Activated CD8-positive, alpha-beta memory T cell treated with anti-CD3 and anti-CD28 coated beads, Interleukin-2, amount 50 U/mL, for 1 hour (primary cell): ENCODE results near the gene STAB2.

Experiments used
- DNase-seq: peaks from one replicate; pipeline ENCODE4 v3.0.0-alpha.2; 2020; ENCODE audit errors: extremely low read depth

Gene STAB2, protein sequence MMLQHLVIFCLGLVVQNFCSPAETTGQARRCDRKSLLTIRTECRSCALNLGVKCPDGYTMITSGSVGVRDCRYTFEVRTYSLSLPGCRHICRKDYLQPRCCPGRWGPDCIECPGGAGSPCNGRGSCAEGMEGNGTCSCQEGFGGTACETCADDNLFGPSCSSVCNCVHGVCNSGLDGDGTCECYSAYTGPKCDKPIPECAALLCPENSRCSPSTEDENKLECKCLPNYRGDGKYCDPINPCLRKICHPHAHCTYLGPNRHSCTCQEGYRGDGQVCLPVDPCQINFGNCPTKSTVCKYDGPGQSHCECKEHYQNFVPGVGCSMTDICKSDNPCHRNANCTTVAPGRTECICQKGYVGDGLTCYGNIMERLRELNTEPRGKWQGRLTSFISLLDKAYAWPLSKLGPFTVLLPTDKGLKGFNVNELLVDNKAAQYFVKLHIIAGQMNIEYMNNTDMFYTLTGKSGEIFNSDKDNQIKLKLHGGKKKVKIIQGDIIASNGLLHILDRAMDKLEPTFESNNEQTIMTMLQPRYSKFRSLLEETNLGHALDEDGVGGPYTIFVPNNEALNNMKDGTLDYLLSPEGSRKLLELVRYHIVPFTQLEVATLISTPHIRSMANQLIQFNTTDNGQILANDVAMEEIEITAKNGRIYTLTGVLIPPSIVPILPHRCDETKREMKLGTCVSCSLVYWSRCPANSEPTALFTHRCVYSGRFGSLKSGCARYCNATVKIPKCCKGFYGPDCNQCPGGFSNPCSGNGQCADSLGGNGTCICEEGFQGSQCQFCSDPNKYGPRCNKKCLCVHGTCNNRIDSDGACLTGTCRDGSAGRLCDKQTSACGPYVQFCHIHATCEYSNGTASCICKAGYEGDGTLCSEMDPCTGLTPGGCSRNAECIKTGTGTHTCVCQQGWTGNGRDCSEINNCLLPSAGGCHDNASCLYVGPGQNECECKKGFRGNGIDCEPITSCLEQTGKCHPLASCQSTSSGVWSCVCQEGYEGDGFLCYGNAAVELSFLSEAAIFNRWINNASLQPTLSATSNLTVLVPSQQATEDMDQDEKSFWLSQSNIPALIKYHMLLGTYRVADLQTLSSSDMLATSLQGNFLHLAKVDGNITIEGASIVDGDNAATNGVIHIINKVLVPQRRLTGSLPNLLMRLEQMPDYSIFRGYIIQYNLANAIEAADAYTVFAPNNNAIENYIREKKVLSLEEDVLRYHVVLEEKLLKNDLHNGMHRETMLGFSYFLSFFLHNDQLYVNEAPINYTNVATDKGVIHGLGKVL (N-terminal part only)

DNA sequence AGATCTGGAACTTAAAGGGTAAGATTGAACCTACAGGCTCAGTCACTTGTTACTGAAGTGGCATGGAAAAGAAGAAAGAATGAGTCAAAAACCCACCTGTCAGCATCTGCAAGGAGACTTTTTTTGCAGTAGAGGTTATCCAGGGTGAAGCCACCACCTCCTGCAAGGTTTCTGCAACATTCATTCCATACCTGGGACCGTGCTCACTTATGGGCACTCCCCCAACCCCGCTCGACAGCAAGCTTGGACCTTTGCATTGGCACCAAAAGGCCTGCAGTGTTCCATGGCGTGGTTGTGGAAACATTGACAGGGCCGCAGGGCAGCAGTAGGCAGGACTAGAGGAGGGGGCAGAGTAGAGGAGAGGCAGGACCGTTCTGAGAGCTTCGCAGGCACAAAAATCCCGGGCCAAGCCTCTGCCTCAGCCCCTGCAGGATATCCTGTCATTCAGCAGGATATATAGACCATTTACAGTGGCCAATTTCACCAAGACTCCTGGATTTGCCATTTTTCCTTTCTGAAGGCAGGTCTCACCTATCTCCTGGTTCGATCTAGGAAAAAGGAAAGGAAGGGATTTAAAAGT lies at the start of gene STAB2:
Gene STAB2 (plus strand): TSS at position 483 of the 580 bp plus-strand sequence. CDS start 204 bp downstream, outside the sequence.
- no peak for DNase-seq

- DNase-seq: no peak
These were observed 48.7 kb upstream of the STAB2 start for GRCh38 chr12:103538397-103538796.

GRCh38 chr12:103540319-103540718 lies 46.8 kb upstream of the STAB2 start:
- DNase-seq: no peak

DNA sequence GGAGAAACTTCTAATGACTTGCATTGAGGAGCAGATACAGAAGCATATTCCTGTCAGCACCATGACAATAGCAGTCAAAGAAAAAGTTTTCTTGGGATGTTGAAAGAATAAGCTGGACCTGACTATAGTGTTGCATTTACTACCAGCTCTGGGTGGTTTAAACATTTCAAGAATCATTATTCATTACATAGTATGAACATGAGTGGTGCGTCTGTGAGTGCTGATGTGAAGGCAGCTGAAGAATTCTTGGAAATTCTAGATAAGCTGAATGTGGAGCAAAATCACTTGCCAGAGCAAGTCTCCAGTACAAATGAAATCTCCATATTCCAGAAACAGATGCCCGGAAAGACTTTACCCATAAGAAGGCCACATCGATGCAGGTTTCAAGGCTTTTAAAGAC lies 45.0 kb upstream of the STAB2 start:
- no peak for DNase-seq

- no peak for DNase-seq
These were observed 40.1 kb upstream of the STAB2 start for GRCh38 chr12:103546959-103547358.

DNA sequence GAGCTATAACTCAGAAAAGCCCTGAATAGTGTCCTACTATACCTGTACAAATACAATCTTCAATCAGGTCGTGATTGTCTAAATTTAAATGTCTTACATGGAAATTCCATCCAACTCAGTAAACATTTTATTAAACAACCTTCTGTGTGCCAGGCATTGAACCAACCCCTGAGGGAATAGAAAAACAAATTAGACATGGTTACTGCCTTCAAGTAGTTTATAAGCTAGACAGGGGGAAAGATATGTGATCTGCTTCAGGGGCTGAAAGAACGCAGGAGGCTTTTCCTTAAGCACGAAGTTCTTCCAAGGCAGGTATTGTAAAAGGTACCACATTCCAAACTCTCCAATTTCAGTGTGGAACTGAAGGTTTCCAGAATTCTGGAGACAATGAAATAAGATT lies 39.7 kb upstream of the STAB2 start:
- no peak for DNase-seq

DNA sequence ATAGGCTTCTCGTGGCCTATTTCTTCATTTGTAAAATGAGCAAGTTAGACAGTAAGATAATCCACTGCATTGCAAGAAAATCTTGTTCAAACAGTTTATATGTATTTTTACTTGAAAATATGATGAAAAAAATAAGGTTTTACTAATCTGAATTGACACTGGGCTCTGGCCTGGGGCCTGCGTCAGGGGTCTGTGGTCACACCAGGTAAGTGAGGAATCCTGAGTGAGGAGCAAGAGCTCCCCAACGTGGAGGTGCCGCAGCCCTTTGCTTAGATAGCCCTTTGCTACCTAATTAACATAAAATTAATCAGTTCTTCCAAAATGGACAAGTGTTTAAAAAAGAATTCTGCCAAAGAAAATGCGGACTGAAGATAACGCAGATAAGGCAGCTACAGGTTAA lies 39.1 kb upstream of the STAB2 start:
- no peak for DNase-seq

GRCh38 chr12:103548622-103549601 lies 38.2 kb upstream of the STAB2 start:
- peak; percentile 22 for DNase-seq

- no peak for DNase-seq
These were observed 30.0 kb upstream of the STAB2 start for GRCh38 chr12:103556890-103557627.

DNA sequence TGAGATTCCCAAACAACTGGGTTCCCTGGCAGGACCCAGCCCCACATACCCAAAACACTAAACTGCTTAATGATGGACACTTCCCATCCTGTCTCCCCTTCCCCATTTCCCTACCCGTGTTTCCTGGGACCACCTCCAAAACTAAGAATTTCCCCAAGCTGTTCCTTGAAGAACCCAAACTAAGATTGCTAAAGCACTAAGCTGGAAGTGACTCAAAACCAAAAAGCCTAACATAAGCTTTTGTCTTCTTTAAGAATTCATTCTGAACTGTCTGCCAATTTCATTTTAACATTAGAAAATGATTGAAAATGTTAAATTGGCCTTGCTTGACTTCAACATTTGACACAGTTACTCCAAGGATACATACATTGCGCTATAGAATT lies 29.5 kb upstream of the STAB2 start:
- no peak for DNase-seq

GRCh38 chr12:103558879-103559278 lies 28.2 kb upstream of the STAB2 start:
- DNase-seq: no peak

GRCh38 chr12:103560604-103561101 lies 26.4 kb upstream of the STAB2 start:
- DNase-seq: no peak

- no peak for DNase-seq
These were observed 25.9 kb upstream of the STAB2 start for GRCh38 chr12:103561174-103561573.

DNA sequence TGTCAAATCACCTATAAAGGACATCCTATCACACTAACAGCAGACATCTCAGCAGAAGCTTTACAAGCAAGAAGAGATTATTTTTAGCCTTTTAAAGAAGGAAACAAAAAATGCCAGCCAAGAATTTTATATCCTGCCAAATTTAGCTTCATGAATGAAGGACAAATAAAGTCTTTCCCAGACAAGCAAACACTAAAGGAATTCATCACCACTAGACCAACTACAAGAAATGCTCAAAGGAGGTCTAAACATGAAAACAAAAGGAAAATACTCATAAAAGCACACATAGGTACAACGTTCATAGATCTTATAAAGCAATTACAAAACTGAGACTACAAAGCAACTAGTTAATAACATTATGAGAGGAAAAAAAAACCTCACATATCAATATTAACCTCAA lies 20.7 kb upstream of the STAB2 start:
- DNase-seq: no peak

DNA sequence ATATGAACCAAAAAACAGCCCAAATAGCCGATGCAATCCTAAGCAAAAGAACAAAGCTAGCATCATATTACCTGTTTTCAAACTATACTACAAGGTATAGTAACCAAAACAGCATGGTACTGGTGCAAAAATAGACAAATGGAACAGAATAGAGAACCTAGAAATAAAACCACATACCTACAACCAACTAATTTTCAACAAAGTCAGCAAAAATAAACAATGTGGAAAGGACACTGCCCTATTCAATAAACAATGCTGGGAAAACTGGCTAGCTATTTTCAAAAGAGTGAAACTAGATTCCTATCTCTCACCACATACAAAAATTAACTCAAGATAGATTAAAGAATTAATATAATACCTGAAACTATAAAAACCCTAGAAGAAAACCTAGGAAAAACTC lies 17.8 kb upstream of the STAB2 start:
- no peak for DNase-seq

- no peak for DNase-seq
These were observed 15.8 kb upstream of the STAB2 start for GRCh38 chr12:103571286-103571685.

DNA sequence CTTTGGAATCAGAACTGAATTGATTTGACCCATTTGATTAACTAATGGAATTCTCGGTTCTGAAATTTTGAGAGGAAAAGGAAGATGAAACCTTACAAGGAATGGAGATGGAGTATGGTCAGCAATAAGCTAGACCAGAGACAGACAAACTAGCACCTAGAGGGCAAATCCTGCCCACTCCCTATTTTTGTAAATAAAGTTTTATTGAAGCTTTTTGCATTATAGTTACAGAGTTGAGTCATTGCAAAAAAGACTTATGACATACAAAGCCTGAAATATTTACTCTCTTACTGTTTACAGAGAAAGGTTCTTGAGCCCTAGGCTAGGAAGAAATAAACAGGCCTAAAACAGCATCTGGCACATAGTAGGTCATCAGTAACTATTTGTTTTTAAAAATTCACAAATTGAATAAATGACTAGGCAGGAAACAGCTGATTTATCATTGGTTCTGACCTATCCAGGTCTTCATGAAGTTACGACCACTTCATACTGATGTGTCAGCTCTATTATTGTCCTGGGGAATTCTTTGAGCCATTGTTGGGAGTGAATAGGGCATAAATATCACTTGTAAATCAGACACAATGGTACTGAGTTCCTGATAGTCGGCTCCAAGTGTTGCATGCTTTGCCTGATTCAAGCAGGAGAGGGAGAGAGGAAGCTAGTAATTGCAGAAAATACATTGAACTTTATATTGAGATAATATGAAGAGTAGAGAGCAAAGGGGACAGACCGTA lies 14.6 kb upstream of the STAB2 start:
- no peak for DNase-seq

DNA sequence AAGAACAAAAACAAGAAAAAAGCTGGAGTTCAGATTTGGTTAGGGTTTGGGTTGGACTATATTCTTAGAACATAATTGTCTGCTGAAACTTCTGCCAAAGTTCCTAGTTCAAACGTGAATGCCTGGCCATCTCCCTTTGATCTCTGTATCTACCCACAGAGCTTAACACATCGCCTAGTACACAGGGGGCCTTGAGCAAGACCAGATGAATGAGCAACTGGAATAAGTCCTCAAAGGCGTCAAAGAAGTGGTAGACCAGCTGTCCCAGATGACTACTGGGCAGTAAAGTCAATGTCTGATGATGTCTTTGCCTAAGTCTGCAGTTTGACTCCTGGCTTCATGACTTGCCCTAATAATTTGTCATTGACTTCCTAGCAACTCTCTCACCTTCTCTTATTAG lies 13.9 kb upstream of the STAB2 start:
- DNase-seq: no peak

DNA sequence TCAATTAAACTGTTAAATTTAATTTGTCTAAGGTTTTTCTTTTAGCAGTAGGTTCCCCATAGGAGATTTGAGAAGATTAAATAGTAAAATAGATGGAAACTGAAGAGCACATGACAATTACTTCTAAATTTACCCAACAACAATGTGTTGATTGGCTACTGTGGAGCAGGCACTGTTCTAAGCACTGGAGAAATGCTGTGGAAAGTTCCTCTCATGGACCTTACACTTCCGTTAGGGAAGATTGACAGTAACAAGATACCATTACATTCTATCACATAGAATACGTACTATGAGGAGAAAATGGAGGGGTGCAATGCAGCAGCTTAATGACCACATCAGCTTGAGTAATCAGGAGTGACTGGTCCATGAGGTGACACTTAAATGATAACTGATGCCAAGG lies 8.1 kb upstream of the STAB2 start:
- DNase-seq: no peak
